Activated T-helper 1 cell treated with Interleukin-2 at 50 U/mL for 16 hours (primary cell): Measurements from ENCODE around the gene NHSL1.

ENCODE experiments used
- DNase-seq: peaks from one replicate; pipeline ENCODE4 v3.0.0-alpha.2; 2020; ENCODE audit warnings: low read depth

The NHSL1 gene

GRCh38 chr6:138401960-138402837, 97.1 kb downstream of the NHSL1 start:
- no peak for DNase-seq

GRCh38 chr6:138400326-138400725, 99.0 kb downstream of the NHSL1 start:
- no peak for DNase-seq

- no peak for DNase-seq
Measured at GRCh38 chr6:138397128-138398122, 101.9 kb downstream of the NHSL1 start.

GRCh38 chr6:138396709-138397108, 102.6 kb downstream of the NHSL1 start:
- no peak for DNase-seq

- no peak for DNase-seq
Measured at GRCh38 chr6:138393871-138394783, 105.2 kb downstream of the NHSL1 start.

DNA sequence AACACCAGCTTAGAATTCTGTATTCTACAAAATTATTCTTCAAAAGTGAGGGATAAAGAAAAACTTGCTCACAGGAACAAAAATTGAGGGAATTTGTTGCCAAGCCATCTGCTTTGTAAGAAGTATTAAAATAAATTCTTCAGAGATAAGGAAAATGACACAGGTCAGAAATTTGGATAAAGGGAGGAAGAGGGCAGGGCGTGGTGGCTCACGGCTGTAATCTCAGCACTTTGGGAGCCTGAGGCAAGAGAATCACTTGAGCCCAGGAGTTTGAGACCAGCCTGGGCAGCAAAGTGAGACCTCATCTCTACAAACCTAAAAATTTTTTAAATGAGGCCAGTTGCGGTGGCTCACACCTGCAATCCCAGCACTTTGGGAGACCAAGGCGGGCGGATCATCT, 109.7 kb downstream of the NHSL1 start:
- no peak for DNase-seq

DNA sequence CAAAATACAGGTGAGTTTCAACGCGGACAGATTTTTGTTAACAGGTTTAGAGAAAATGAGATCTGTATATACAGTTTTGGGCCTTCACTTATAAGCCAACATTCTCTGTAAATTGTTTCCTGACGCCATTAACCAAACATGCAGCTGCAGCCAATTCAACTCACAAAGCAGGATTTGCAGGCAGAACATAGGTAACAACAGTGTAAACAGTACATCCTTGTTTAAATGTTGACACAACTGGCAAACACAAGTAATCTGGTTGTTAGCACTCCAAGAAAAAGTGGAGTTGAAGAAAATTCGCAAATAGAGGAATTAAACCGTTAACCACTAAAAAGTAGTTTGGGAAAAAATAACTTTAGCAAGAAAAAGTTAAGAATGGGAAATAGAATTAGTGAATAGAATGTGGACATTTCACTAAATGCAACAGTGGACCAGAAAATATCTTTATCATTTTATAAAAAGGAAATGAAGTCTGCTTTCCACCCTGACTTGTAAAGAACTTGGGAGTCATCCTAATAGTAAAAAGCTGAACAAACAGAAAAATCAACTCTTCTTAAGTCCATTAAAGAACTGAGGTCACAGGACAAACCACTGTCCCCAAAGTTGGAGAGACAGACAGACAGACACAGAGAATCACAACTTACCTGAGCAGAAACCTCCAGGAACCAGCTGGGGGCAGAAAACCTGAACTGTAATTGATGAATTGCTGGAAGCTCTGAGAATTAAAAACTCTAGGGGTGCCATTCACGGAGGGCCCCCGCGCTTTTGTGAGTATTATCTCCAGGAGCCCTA, 111.5 kb downstream of the NHSL1 start:
- DNase-seq, result no peak

DNA sequence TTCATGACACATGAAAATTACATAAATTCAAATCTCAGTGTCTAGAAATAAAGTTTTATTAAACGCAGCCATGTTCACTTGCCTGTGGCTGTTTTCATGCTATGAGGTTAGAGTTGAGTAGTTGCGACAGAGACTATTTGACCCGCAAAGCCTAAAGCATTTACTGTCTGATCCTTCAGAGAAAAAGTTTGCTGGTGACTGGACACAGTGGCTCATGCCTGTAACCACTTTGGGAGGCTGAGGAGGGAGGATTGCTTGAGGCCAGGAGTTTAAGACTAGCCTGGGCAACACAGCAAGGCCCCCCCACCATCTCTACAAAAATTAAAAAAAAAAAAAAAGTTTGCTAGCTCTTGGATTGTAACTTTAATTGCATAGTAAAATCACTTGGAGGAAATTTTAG, 112.4 kb downstream of the NHSL1 start:
- DNase-seq, result no peak

DNA sequence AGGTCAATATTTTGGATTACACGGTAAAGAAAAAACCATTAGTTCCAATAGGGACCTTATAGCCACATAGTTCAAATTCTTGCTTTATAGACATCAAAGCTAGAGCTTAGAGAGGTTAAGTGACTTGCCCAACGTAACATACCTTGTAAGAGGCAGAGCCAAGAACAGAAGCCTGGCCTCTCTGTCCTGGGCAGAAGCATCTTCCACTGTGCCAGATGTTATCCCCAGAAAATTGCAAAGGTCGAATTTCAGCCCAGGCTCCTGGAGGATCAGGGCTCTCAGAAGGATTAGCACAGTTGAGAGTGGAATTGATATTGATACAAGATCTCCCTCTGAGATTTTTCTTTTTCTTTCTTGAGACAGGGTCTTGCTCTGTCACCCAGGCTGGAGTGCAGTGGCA, 115.5 kb downstream of the NHSL1 start:
- DNase-seq, result no peak

GRCh38 chr6:138382498-138383265, 116.6 kb downstream of the NHSL1 start:
- DNase-seq, result no peak

- DNase-seq, result no peak
Measured at GRCh38 chr6:138378463-138378862, 120.8 kb downstream of the NHSL1 start.

- no peak for DNase-seq
Measured at GRCh38 chr6:138377844-138378243, 121.5 kb downstream of the NHSL1 start, which contains the start of gene SMIM28. TSS of gene SMIM28 (plus strand) at chr6:138377905. CDS start at chr6:138378073, 168 bp downstream.

GRCh38 chr6:138377042-138377441, 122.3 kb downstream of the NHSL1 start:
- no peak for DNase-seq

DNA sequence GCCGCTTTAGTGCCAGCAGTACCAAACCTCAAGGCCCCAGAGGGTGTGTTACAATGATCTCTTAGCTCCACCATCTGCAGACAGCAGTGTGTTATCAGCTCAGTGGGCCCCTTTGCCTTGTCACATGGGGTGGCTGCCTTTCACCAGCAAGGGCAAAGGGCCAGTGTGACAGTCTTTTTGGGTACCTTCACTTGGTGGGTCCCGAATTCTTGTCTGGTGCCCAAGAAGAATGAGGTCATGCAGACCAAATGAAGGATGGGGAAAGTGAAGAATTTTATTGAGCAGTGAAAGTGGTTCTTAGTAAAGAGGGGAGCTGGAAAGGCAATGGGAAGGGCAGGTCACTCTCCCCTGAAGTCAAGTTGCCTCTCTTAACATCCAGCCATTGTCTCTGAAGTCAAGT, 124.5 kb downstream of the NHSL1 start:
- DNase-seq, result no peak

GRCh38 chr6:138374230-138374629, 125.1 kb downstream of the NHSL1 start:
- DNase-seq, result no peak

- DNase-seq, result no peak
Measured at GRCh38 chr6:138372711-138373463, 126.4 kb downstream of the NHSL1 start.
